SK-N-SH (cell line): Measurements from ENCODE around the gene OBSCN. TPM values are rescaled to one million over a fixed set of nuclear protein-coding genes. Genes with fewer than 3 reads are reported as not detected.

ENCODE experiments used
- CTCF ChIA-PET: fragments of 300-600, 350-600 bp; formaldehyde crosslinking; extraction: SDS; loops from one replicate; lab custom pipeline; 2021; lab: Yijun Ruan, JAX
- POLR2A ChIA-PET: fragments of 350-600 bp; sonication (Branson Sonifier 250); formaldehyde crosslinking; extraction: SDS; loops from one replicate; lab custom pipeline; 2020; ENCODE audit warnings: antibody characterized with exemption, inconsistent platforms; lab: Yijun Ruan, JAX
- DNase-seq: peaks from one replicate; pipeline ENCODE4 v3.0.0; 2012
- H2AFZ ChIP-seq: fragments of 200-600 bp; sonication (generic); 2 replicates; pipeline ENCODE4 v1.8.1; 2016; ENCODE audit warnings: antibody characterized with exemption, mild to moderate bottlenecking, low read depth
- H3F3A ChIP-seq: fragments of 200-600 bp; sonication (generic); replicated peaks from 2 replicates; pipeline ENCODE3; 2016; ENCODE audit warnings: antibody characterized with exemption, mild to moderate bottlenecking; ENCODE audit not compliant: insufficient read depth
- H3K27ac ChIP-seq, 2 experiments: fragments of 200-500 bp in 1 of 2; fragments of 200-600 bp in 1 of 2; sonication (Bioruptor generic) in 1 of 2; sonication (generic), shearing (Covaris generic) in 1 of 2; 2 replicates each; pipeline versions ENCODE4 v1.5.1 to v1.6.1; 2014 to 2016; ENCODE audit warnings: low read depth in 2 of 2, inconsistent platforms in 1 of 2, low read length in 1 of 2, mild to moderate bottlenecking in 1 of 2, mixed read lengths in 1 of 2
- H3K27me3 ChIP-seq: fragments of 200-600 bp; sonication (generic), shearing (Covaris generic); 2 replicates; pipeline ENCODE4 v1.6.1; 2016; ENCODE audit warnings: mixed run types; ENCODE audit not compliant: insufficient read depth
- H3K36me3 ChIP-seq, 2 experiments: fragments of 200-500 bp in 1 of 2; fragments of 200-600 bp in 1 of 2; sonication (Bioruptor generic) in 1 of 2; sonication (generic) in 1 of 2; replicated peaks in 1 of 2; 2 replicates each; pipeline versions ENCODE3 to v1.5.1; 2014 to 2016; ENCODE audit warnings: low read length in 1 of 2, mild to moderate bottlenecking in 1 of 2; ENCODE audit not compliant: insufficient read depth in 2 of 2, control insufficient read depth in 1 of 2
- H3K4me1 ChIP-seq, 2 experiments: fragments of 200-500 bp in 1 of 2; fragments of 200-600 bp in 1 of 2; sonication (Bioruptor generic) in 1 of 2; sonication (generic), shearing (Covaris generic) in 1 of 2; 2 replicates each; pipeline versions ENCODE4 v1.5.1 to v1.6.1; 2014 to 2016; ENCODE audit warnings: low read depth in 1 of 2, low read length in 1 of 2, mixed run types in 1 of 2; ENCODE audit not compliant: insufficient read depth in 2 of 2, control insufficient read depth in 1 of 2
- H3K4me2 ChIP-seq: fragments of 200-600 bp; sonication (generic), shearing (Covaris generic); 2 replicates; pipeline ENCODE4 v1.6.1; 2017; ENCODE audit warnings: mixed run types
- H3K4me3 ChIP-seq, 2 experiments: fragments of 200-500 bp in 1 of 2; fragments of 200-600 bp in 1 of 2; sonication (Bioruptor generic) in 1 of 2; sonication (generic), shearing (Covaris generic) in 1 of 2; 2 replicates each; pipeline versions ENCODE4 v1.5.1 to v1.8.1; 2014 to 2016; ENCODE audit warnings: low read depth in 2 of 2, inconsistent platforms in 1 of 2, low read length in 1 of 2, mild to moderate bottlenecking in 1 of 2, mixed read lengths in 1 of 2, moderate library complexity in 1 of 2
- H3K79me2 ChIP-seq: fragments of 200-600 bp; sonication (generic); 2 replicates; pipeline ENCODE4 v1.8.1; 2017; ENCODE audit warnings: mild to moderate bottlenecking; ENCODE audit not compliant: insufficient read depth
- H3K9ac ChIP-seq: fragments of 200-600 bp; sonication (generic); 2 replicates; pipeline ENCODE4 v1.6.1; 2017; ENCODE audit warnings: mixed run types
- H3K9me2 ChIP-seq: fragments of 200-600 bp; sonication (generic); 2 replicates; pipeline ENCODE4 v1.6.1; 2017; ENCODE audit warnings: mixed run types
- H3K9me3 ChIP-seq: fragments of 200-600 bp; sonication (generic); 2 replicates; pipeline ENCODE4 v1.6.1; 2017; ENCODE audit warnings: mixed run types, mild to moderate bottlenecking, moderate library complexity
- H4K20me1 ChIP-seq: fragments of 200-600 bp; sonication (generic); 2 replicates; pipeline ENCODE4 v1.6.1; 2017; ENCODE audit warnings: mild to moderate bottlenecking, mixed run types; ENCODE audit not compliant: insufficient read depth
- CHD2 ChIP-seq: fragments of 150-350 bp; IDR thresholded peaks from 2 replicates; pipeline ENCODE4 v1.6.1; 2018; ENCODE audit warnings: low read length; ENCODE audit not compliant: partially characterized antibody
- ELF1 ChIP-seq: IDR thresholded peaks from 2 replicates; pipeline ENCODE4 v1.4.0; 2012
- EZH2phosphoT487 ChIP-seq: fragments of 200-600 bp; sonication (generic); IDR thresholded peaks from 2 replicates; pipeline ENCODE4 v1.6.1; 2017; ENCODE audit warnings: low read depth, mixed run types, mild to moderate bottlenecking, antibody characterized with exemption, moderate library complexity, borderline replicate concordance
- FOXM1 ChIP-seq: IDR thresholded peaks from 2 replicates; pipeline ENCODE4 v1.4.0; 2012; ENCODE audit warnings: low read depth, mild to moderate bottlenecking
- MEF2A ChIP-seq: IDR thresholded peaks from 2 replicates; pipeline ENCODE4 v1.4.0; 2012; ENCODE audit warnings: low read depth, borderline replicate concordance
- NRF1 ChIP-seq: IDR thresholded peaks from 2 replicates; pipeline ENCODE4 v1.6.1; 2012; ENCODE audit warnings: low read depth, mild to moderate bottlenecking, low read length
- RAD21 ChIP-seq: IDR thresholded peaks from 2 replicates; pipeline ENCODE4 v1.6.1; 2012; ENCODE audit warnings: mild to moderate bottlenecking, low read length
- RCOR1 ChIP-seq: fragments of 150-350 bp; IDR thresholded peaks from 2 replicates; pipeline ENCODE4 v1.6.1; 2017; ENCODE audit warnings: antibody characterized with exemption, low read length
- RFX5 ChIP-seq: IDR thresholded peaks from 2 replicates; pipeline ENCODE4 v1.6.1; 2012; ENCODE audit warnings: mild to moderate bottlenecking, improper control_type of control experiment, low read length
- RXRA ChIP-seq: IDR thresholded peaks from 2 replicates; pipeline ENCODE4 v1.4.0; 2012; ENCODE audit warnings: low read depth, mild to moderate bottlenecking, borderline replicate concordance
- SIN3A ChIP-seq: IDR thresholded peaks from 2 replicates; pipeline ENCODE4 v1.6.1; 2012; ENCODE audit warnings: low read depth, mild to moderate bottlenecking, low read length, moderate library complexity, borderline replicate concordance
- TAF1 ChIP-seq: IDR thresholded peaks from 2 replicates; pipeline ENCODE4 v1.6.1; 2012; ENCODE audit warnings: low read depth, mild to moderate bottlenecking, low read length, moderate library complexity, borderline replicate concordance
- TCF12 ChIP-seq: IDR thresholded peaks from 2 replicates; pipeline ENCODE4 v1.4.0; 2012
- YY1 ChIP-seq: IDR thresholded peaks from 2 replicates; pipeline ENCODE4 v1.4.0; 2012; ENCODE audit warnings: low read depth, mild to moderate bottlenecking
- WGBS: methylation state at CpG from one replicate; pipeline ENCODE4 v1.1.6; 2017; ENCODE audit warnings: low lambda C conversion rate; 5-methylcytosine and 5-hydroxymethylcytosine counted together
- polyA plus RNA-seq, 3 experiments: library from polyadenylated mRNA; depleted of rRNA; stranded (reverse); fragments of >200 nt; gene quantifications; 2 replicates each; pipeline ENCODE4 v1.2.3, GENCODE V29; 2012
- TF ChIP-seq, protein P1 (sequence below): IDR thresholded peaks from 2 replicates; pipeline ENCODE4; 2012

The OBSCN gene
- polyA plus RNA-seq, 1 of the 3 experiments (the other 2 are of a cell fraction): 4.0 TPM

DNA sequence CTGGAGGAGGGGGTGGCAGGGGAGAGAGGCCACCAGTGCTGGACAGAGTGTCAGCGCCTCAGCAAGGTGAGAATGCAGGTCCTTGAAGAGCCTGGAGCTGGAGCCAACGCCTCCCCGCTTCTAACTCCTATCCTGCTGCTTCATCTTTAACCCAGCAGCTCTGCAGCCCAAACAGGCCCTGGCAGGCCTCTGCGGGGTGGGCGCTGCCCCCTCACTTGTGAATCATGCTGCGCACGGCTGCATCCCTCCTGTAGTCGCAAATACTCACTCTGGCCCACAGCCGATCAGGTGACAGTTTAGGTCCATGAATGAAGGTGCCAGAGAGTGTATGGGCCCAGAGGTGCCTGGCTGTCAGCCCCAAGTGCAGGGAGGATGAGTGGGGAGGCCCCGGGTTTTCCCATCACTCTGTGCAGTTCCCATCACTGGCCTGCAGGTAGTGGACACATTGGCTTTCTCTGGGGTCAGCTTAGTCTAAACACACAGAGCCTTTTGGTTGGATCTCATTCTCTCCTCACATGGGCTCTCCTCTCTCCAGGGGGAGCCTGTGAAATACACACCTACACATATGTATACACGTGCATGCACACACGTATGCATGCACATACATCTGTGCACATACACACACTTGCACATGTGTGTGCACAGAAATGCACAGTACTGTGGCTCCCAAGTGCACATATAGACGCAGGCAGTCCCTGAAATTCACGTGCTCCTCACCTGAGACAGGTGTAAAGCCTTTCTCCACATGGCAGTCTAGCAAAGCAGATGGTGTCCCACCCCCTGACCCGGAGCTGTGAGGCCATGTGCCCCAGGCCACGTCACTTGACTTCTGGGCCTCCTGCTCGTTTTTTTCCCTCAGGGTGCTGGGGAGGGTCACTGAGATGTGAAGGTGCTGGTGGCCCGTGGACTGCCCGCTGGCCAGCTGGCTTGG, 146.8 kb downstream of the OBSCN start:
- Histone ChIP-seq H3K4me3 (no peak overlapping the region), H4K20me1 (no peaks in the 10 kb centered on the region), H3K9me3 (no peaks in the 10 kb centered on the region), H3K27me3 (no peaks in the 10 kb centered on the region), H3F3A (no peaks in the 10 kb centered on the region), H3K27ac (no peak overlapping the region), H3K79me2 (no peaks in the 10 kb centered on the region), H3K4me1 (no peaks in the 10 kb centered on the region), H3K4me2 (no peak overlapping the region), H3K36me3 (no peaks in the 10 kb centered on the region), H3K9me2 (no peaks in the 10 kb centered on the region), H2AFZ (no peak overlapping the region), H3K9ac (no peak overlapping the region)
- TF ChIP-seq TAF1 (no peak), YY1 (no peak), FOXM1 (no peak), RFX5 (no peak), RAD21 (no peak), ELF1 (no peak), RCOR1 (no peak), CHD2 (no peak), SIN3A (no peak), EZH2phosphoT487 (no peak), RXRA (no peak), MEF2A (no peak)
- TF ChIP-seq, protein P1, sequence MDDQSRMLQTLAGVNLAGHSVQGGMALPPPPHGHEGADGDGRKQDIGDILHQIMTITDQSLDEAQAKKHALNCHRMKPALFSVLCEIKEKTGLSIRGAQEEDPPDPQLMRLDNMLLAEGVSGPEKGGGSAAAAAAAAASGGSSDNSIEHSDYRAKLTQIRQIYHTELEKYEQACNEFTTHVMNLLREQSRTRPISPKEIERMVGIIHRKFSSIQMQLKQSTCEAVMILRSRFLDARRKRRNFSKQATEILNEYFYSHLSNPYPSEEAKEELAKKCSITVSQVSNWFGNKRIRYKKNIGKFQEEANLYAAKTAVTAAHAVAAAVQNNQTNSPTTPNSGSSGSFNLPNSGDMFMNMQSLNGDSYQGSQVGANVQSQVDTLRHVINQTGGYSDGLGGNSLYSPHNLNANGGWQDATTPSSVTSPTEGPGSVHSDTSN: no peak
- ChIA-PET POLR2A (no interaction called here), CTCF (no interaction called here)
- 52% methylated on average over 12 of the region's 19 CpGs for WGBS
- no peak for DNase-seq

GRCh38 chr1:228356897-228357680, 149.2 kb downstream of the OBSCN start:
- H3K9me2 ChIP-seq: no peaks in the 10 kb centered on the region
- peaks cover 0 to 3% of the 10 kb centered on the region in 2 experiments; a peak in 1 of 4 replicates for H3K4me1 ChIP-seq
- no peak overlapping the region for H3K9ac ChIP-seq
- TF ChIP-seq MEF2A (no peak), NRF1 (no peak), TCF12 (no peak)
- WGBS: 71% methylated on average over 8 of the region's 8 CpGs
- no peaks in the 10 kb centered on the region for H3K79me2 ChIP-seq
- no peaks in the 10 kb centered on the region for H3K9me3 ChIP-seq
- H4K20me1 ChIP-seq: no peaks in the 10 kb centered on the region
- DNase-seq: no peak
- H3K4me2 ChIP-seq: no peak overlapping the region
- no peak overlapping the region for H3K4me3 ChIP-seq
- H2AFZ ChIP-seq: no peak overlapping the region
- no peaks in the 10 kb centered on the region for H3K27me3 ChIP-seq
- no peak overlapping the region for H3K27ac ChIP-seq
- no peaks in the 10 kb centered on the region for H3F3A ChIP-seq
- H3K36me3 ChIP-seq: no peaks in the 10 kb centered on the region
- POLR2A ChIA-PET: no interaction called here
- CTCF ChIA-PET: interaction anchor here (0.8 to 1.5 kb wide), 2 partner anchors 13 to 226 kb away, joined by 3 to 5 read pairs; no protein-coding TSS in a partner anchor
